Erythroblast (primary cell): Measurements from ENCODE around the gene SYT8.

ENCODE experiments used
- GATA1 ChIP-seq: IDR thresholded peaks from 2 replicates; pipeline ENCODE4 v1.6.1; 2011; ENCODE audit warnings: low read depth, mild to moderate bottlenecking, control low read depth, low read length, moderate library complexity
- POLR2A ChIP-seq: IDR thresholded peaks from 2 replicates; pipeline ENCODE4 v1.6.1; 2011; ENCODE audit warnings: mild to moderate bottlenecking, low read length

- TF ChIP-seq POLR2A (no peak), GATA1 (no peak)
Observed at GRCh38 chr11:1856306-1857005, 21.7 kb downstream of the SYT8 start.
